GM18505 (cell line): ENCODE data around the gene RBM17.
"Not testable (repeated sequence)": the region's sequence is repeated elsewhere in the genome, so short reads cannot be mapped to it uniquely, and the experiment has no call there.

ENCODE experiments used
- ATAC-seq: cut with Tn5 transposase; IDR thresholded peaks from one replicate; pipeline ENCODE4 v1.9.1; 2021; ENCODE audit not compliant: unreplicated experiment
- POLR2A ChIP-seq: IDR thresholded peaks from 4 replicates; pipeline ENCODE4 v1.6.1; 2011; ENCODE audit warnings: borderline replicate concordance; ENCODE audit not compliant: insufficient read depth, insufficient read length; ENCODE audit errors: extremely low read depth

The RBM17 gene

DNA sequence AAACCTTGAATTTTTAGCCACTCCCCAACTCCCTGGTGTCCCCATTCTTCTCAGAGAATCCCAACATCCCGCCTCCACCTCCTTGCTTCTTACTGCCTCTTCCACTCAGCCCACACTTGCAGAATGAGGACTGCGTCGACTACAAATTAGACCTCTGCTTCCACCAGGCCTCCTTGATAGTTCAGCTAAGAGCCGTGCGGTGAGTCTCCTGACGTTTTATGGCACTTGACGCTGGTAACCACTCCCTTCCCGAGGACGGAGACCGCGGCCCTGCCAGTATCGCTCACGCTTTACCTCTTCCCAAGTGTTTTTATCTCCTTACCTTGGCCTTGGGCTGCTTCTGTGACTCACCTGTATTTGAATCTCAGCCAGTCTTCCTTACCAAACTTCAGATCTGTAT lies 31.1 kb downstream of the RBM17 start:
- ATAC-seq: no peak
- TF ChIP-seq POLR2A: no peak

DNA sequence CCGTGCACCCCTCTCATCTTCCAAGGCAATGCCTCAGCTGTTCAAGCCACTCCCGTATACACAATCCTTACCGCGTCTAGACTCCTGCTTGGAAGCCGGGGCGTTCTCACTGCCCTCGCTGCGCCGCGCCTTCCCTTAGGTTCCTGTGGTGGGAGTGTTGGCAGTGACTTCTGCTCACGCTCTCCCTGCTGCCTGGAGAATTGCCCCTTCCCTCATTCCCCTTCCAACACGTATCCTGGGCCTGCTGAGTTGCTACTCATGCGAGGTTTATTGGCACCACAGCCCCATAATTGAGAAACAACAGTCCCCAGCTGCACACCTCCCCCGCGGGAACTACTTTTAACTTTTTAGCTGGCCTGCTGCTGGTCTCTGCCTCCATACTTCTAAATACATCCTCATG lies 31.9 kb downstream of the RBM17 start:
- TF ChIP-seq POLR2A: no peak
- no peak for ATAC-seq

DNA sequence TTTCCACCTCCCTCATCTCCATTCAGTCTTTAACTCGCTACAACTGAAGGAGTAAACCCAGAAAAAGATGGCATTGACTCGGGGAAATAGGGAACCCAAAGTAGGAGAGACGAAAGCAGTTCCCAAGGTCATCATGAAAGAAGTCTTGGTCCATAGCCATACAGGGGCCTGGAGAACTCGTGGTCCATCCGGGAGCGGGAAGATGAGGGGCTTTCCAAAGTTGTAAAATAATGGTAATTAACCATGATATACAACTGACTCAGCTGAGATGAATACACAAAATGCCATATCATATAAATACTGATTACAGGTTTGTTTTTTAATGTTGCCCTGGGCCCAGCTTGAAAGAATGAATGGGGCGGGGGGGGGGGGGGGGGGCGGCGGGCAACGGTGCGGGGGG lies 32.3 kb downstream of the RBM17 start:
- ATAC-seq: no peak
- no peak for TF ChIP-seq POLR2A

DNA sequence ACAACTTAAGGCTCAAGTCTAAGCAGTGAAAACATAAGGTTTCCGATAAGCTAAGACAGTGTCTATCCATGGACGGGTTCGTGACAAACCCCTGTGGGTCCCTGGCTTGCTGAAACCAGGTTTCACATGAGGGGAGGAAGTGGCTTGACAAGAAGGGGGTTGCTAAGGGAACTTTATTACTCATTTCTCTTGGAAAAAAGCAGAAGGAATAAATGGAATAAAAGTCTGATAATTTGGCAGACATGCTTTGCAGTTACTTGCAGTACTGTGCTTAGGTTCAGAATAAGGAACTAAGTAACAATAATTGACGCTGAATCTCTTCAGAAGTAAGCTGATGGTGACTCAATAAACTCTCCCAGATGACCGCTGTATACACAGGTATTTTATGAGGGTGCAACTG lies 34.7 kb downstream of the RBM17 start:
- no peak for TF ChIP-seq POLR2A
- ATAC-seq: no peak

DNA sequence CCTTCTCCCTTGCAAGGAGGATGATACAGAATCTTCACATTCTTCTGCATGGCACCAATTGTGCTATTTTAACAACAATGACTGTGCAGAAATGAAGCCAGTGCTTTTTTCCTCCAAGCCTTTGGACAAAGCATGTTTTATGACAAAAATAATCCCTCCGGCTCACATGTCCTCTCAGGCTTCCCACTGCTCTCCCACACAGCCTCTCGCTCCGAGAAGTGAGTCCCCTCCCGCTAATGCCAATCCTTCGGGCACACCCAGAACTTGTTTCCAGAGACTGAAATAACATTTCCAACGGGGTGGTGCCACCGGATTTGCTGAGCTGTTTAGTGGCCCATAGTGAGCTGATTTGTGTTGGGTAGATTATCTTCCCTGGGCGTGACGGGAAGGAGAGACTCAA lies 35.8 kb downstream of the RBM17 start:
- ATAC-seq: no peak
- no peak for TF ChIP-seq POLR2A

DNA sequence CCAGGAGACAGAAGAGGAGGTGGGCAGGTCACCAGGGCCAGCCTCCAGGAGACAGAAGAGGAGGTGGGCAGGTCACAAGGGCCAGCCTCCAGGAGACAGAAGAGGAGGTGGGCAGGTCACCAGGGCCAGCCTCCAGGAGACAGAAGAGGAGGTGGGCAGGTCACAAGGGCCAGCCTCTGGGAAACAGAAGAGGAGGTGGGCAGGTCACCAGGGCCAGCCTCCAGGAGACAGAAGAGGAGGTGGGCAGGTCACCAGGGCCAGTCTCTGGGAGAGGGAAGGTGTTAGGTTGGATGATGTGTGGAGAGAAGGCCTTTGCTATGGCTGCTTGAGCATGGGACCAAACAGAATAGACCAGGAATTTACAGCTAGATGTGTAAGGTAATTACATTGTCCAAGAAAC lies 38.6 kb downstream of the RBM17 start:
- not testable (repeated sequence) for ATAC-seq

DNA sequence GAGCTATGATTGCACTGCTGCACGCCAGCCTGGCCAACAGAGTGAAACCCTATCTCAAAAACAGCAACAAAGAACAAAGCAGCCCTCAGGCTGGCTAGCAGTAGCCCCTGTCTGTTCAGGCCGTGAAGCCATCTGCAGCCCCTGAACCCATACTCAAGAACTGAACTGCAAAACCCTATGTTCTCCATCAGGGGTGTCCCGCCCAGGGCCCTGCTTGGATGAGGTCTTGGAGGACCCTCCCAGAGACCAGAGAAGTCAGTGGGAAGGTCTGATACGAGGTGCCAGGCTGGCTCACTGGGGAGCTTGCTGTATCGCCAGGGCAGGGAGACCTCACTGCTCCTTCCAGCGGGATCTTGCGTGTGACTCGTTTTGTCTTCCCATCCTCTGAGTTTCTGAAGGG lies 39.3 kb downstream of the RBM17 start:
- TF ChIP-seq POLR2A: no peak
- ATAC-seq: no peak

DNA sequence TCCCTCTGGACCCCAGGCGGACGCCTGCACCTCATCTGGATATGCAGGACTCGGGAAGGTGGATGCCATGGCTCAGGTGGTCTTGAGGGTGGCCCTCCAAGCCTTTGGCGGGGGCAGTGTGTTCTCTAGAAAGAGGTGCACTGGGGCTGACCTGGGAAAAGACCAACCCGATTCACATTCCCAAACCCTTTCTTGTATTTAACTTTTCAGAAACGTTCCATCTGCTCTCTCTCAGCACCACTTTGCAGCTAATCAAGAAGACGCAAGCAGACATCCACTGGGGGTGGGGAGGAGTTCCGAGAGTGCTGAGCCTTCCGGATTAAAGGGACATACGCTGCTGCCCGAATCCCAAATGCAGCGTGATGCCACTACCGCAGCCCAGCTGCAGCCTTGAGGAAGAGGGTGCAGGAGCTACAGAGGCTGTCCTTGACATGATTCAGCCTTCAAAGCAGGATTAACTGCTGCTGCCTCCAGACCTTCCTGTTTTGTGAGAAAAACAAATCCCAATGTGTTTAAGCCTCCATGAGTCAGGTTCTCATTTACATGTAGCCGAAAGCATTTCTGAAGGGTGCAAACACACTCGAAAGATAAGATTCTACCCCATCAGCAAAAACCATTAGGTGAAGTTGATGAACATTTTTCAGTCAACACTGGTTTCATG lies 39.9 kb downstream of the RBM17 start:
- ATAC-seq: no peak
- TF ChIP-seq POLR2A: no peak

DNA sequence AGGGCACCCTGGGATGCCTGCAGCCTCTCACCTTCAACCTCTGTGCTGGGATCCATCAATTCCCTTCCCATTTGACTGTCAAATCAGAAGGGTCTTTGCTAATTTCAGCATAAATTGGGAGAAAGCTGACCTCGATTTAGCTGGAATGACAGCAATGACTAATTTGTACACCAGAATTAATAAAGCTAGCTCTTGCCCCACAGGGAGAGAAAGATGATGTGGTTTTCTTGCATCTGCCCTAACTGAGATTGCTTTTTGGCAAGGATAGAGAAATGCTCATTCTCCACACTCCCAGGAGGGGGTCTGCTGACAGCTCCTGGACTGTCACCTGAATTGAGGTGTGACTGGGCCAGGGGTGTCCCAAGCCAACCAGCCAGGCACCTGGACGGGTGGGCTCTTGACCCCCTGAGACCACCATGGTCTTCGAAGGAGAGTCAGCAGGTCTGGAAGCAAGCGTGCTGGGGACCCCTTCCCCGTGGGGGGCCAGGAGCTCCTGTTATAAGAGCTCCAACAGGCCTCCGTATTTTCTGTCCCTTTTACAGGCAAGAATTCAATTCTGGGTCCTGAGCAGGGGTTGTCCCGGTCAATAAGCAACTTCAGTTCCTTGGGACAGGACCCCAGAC lies 42.1 kb downstream of the RBM17 start:
- TF ChIP-seq POLR2A: no peak
- ATAC-seq: no peak

DNA sequence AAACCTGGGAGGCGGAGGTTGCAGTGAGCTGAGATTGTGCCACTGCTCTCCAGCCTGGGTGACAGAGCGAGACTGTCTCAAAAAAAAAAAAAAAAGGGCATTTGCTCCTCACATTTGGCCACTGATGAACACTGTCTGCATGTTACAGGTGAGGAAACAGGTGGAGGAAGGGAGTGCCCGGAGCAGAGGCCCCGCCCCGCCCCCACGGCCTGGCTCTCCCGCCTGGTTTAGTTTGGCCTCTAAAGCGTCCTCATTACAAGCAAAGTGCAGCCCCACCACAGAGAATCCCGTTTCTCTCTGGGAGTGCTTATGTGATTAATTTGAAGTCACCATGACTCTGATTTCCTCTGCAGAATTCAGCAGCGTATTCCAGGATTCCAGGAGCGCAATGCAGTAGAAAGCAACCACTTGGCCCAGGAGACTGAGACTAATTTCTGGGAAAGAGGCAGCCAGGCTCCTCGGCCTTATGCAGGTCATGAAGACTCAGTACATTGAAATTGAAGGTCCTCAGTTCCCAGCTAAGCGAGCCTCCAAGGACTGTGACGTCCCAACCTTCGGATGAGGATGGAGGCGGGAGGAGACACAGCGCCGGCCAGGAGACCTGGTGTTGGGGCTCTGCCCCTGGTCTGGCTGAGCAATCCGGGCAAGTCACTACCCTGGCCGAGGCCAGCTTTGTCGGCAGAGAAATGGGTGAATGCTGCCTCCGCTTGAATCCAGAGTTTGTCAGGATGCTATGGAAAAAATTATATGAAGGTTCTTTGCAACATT lies 44.7 kb downstream of the RBM17 start:
- ATAC-seq: no peak

DNA sequence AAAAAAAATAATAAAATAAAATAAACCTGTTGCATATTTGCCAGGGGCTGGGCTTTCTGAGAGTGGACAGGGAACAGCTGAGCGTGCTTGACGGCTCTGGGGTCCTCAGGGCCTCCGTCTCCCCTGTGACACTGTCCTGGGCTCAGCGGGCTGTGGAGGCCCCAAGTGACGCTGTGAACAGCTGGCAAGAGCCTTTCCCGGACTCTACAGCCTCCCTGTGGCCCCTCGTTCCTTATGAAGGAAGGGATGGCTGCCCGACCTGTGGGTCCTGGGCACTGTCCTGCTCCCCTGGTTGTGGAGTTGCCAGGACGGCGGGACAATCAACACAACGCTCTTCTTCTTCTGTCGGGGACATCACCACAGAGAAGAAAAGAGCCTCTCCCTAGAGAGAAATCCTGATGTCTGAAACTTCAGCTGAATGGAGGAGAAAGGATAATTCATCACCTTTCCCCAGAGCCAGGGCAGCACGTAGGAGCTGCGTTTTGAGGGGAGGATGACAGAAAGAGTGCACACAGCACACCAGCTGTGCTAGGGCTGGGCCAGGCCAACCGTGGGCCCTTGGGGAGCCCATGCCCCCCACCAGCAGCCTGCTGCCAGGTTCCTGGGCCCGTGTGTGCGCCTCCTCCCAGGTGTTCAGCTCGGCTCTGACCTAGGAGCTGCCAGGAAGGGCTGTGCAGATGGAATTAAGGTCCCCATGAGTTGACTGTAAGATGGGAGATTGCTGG lies 45.4 kb downstream of the RBM17 start:
- ATAC-seq: no peak
- TF ChIP-seq POLR2A: no peak

More for the DNA sequence above, 44.7 kb downstream of the RBM17 start:
- no peak for TF ChIP-seq POLR2A

DNA sequence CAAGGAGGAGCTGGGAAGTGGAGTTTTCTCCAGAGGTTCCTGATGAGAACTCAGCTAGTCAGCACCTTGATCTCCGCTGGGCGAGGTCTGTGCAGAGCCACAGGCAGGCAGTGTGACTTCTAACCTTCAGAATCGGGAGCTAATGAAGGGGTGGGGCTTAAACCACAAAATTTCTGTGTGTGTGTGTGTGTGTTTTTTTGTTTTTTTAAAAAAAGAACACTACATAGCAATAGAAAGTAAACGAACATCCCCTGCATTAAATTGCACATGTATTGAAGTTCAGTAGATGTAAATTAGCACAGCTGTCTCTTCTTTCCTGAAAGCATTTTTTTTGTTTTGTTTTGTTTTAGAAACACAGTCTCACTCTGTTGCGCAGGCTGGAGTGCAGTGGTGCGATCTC lies 46.2 kb downstream of the RBM17 start:
- no peak for TF ChIP-seq POLR2A

DNA sequence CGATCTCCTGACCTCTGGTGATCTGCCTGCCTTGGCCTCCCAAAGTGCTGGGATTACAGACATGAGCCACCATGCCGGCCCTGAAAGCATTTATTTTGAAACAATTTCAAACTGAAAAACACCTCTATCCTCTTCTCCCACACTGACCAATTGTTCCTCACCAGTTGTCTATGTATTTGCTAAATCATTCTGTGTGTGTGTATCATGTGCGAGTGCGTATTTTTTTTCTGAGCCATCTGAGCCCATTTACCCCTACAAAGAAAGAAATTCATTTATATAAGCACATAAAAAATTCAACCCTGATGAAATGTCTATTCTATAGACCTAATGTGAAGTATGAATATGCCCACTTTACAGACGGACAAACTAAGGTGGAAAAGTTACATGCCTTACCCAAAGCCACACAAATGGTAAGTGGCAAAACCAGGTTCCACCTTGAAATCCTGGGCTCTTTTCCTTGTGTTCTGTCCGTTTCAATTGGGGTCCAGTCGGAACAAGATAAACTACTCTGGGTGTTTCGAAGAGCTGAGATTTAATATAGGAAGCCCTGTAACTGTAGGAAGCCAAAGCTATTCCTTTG lies 46.8 kb downstream of the RBM17 start:
- no peak for TF ChIP-seq POLR2A
- no peak for ATAC-seq

More for the DNA sequence above, 46.2 kb downstream of the RBM17 start:
- no peak for ATAC-seq
